Activated CD4-positive, alpha-beta T cell treated with anti-CD3 and anti-CD28 coated beads for 36 hours (primary cell): ENCODE measurements around the gene DGCR8. TPM values are rescaled to one million over a fixed set of nuclear protein-coding genes. Genes with fewer than 3 reads are reported as not detected.

ENCODE experiments used
- ATAC-seq: fragments of 200-7000 bp; cut with Tn5 transposase; one replicate; pipeline ENCODE4 v1.10.0; 2021; ENCODE audit warnings: mild to moderate bottlenecking, moderate library complexity
- CTCF ChIA-PET: fragments of 350-600 bp; sonication (Branson Sonifier 250); formaldehyde crosslinking; loops from one replicate; lab custom pipeline; 2021; ENCODE audit warnings: antibody characterized with exemption; lab: Charles Lee
- POLR2A ChIA-PET: fragments of 350-600 bp; sonication (Branson Sonifier 250); formaldehyde crosslinking; loops from one replicate; lab custom pipeline; 2021; ENCODE audit warnings: antibody characterized with exemption, inconsistent platforms; lab: Charles Lee
- DNase-seq: peaks from one replicate; pipeline ENCODE4 v3.0.0-alpha.2; 2020
- H3K27ac Mint-ChIP-seq: one replicate; pipeline ENCODE4 v1.8.0; 2021; ENCODE audit warnings: mixed read lengths
- H3K27me3 Mint-ChIP-seq: one replicate; pipeline ENCODE4 v1.8.0; 2021; ENCODE audit warnings: mixed read lengths
- H3K36me3 Mint-ChIP-seq: one replicate; pipeline ENCODE4 v1.8.0; 2021; ENCODE audit warnings: low read depth, mixed read lengths
- H3K4me1 Mint-ChIP-seq: one replicate; pipeline ENCODE4 v1.8.0; 2021; ENCODE audit warnings: mixed read lengths
- H3K4me3 Mint-ChIP-seq: one replicate; pipeline ENCODE4 v1.8.0; 2021; ENCODE audit warnings: mild to moderate bottlenecking, moderate library complexity, mixed read lengths
- H3K9me3 Mint-ChIP-seq: one replicate; pipeline ENCODE4 v1.8.0; 2021; ENCODE audit warnings: low read depth, mixed read lengths
- intact Hi-C, 2 experiments: fragments of 100-400 bp; cut with DNase I in 1 of 2; cut with micrococcal nuclease in 1 of 2; formaldehyde crosslinking; loops; one replicate each; pipeline versions ENCODE4 v1.14.2 to v1.15.1; 2022 to 2024; cut with DNase I, micrococcal nuclease
- total RNA-seq, 2 experiments: library from RNA; stranded (reverse); gene quantifications; one replicate each; pipeline ENCODE4 v1.2.3, GENCODE V29; 2021

The DGCR8 gene
- total RNA-seq, 2 experiments from 2014 or later: 31.8 to 32.3 TPM

GRCh38 chr22:20145832-20146223 is 65.8 kb downstream of the DGCR8 start:
- POLR2A ChIA-PET: no interaction called here
- ATAC-seq (no peak), DNase-seq (no peak)
- no peaks in the 10 kb centered on the region for H3K27me3 Mint-ChIP-seq
- H3K4me1 Mint-ChIP-seq: peaks cover 2% of the 10 kb centered on the region
- no peak overlapping the region for H3K4me3 Mint-ChIP-seq
- H3K9me3 Mint-ChIP-seq: no peaks in the 10 kb centered on the region
- no peak overlapping the region for H3K27ac Mint-ChIP-seq
- H3K36me3 Mint-ChIP-seq: no peaks in the 10 kb centered on the region
- intact Hi-C loops: no loop called here
- CTCF ChIA-PET: no interaction called here

- ATAC-seq: no peak
- Mint-ChIP-seq H3K27ac (no peak overlapping the region), H3K4me1 (peaks cover 2% of the 10 kb centered on the region), H3K27me3 (no peaks in the 10 kb centered on the region), H3K9me3 (no peaks in the 10 kb centered on the region), H3K36me3 (no peaks in the 10 kb centered on the region), H3K4me3 (no peak overlapping the region)
- intact Hi-C loops: no loop called here
- ChIA-PET POLR2A (no interaction called here), CTCF (no interaction called here)
- no peak for DNase-seq
Measured at GRCh38 chr22:20146777-20147176, 66.7 kb downstream of the DGCR8 start.

- CTCF ChIA-PET: no interaction called here
- intact Hi-C loops: no loop called here
- no peak overlapping the region for H3K27ac Mint-ChIP-seq
Measured at GRCh38 chr22:20147237-20147988, 67.4 kb downstream of the DGCR8 start.

GRCh38 chr22:20148414-20148813 is 68.4 kb downstream of the DGCR8 start:
- ChIA-PET POLR2A (no interaction called here), CTCF (no interaction called here)
- H3K36me3 Mint-ChIP-seq: no peaks in the 10 kb centered on the region
- no peak for DNase-seq
- ATAC-seq: no peak
- no peaks in the 10 kb centered on the region for H3K9me3 Mint-ChIP-seq
- H3K4me1 Mint-ChIP-seq: peaks cover 2% of the 10 kb centered on the region
- no peak overlapping the region for H3K4me3 Mint-ChIP-seq
- intact Hi-C loops: no loop called here
- no peaks in the 10 kb centered on the region for H3K27me3 Mint-ChIP-seq
- H3K27ac Mint-ChIP-seq: no peak overlapping the region

More at GRCh38 chr22:20147237-20147988, 67.4 kb downstream of the DGCR8 start:
- ATAC-seq: no peak
- Mint-ChIP-seq H3K4me1 (peaks cover 2% of the 10 kb centered on the region), H3K4me3 (no peak overlapping the region), H3K9me3 (no peaks in the 10 kb centered on the region), H3K36me3 (no peaks in the 10 kb centered on the region), H3K27me3 (no peaks in the 10 kb centered on the region)
- POLR2A ChIA-PET: no interaction called here
- DNase-seq: no peak

GRCh38 chr22:20149257-20150250 is 69.5 kb downstream of the DGCR8 start:
- POLR2A ChIA-PET: no interaction called here
- Mint-ChIP-seq H3K4me3 (no peak overlapping the region), H3K4me1 (peaks cover 2% of the 10 kb centered on the region), H3K36me3 (no peaks in the 10 kb centered on the region), H3K27me3 (no peaks in the 10 kb centered on the region), H3K27ac (no peak overlapping the region), H3K9me3 (no peaks in the 10 kb centered on the region)
- CTCF ChIA-PET: no interaction called here
- ATAC-seq (no peak), DNase-seq (no peak)
- intact Hi-C loops: no loop called here

- ChIA-PET POLR2A (no interaction called here), CTCF (no interaction called here)
- Mint-ChIP-seq H3K27me3 (no peaks in the 10 kb centered on the region), H3K27ac (no peak within 1 kb of the TSS), H3K36me3 (no peaks in the 10 kb centered on the region), H3K4me3 (no peak within 1 kb of the TSS), H3K9me3 (no peaks in the 10 kb centered on the region), H3K4me1 (peaks cover 2% of the 10 kb centered on the region)
- ATAC-seq (no peak), DNase-seq (no peak)
- intact Hi-C loops: no loop called here
Measured at GRCh38 chr22:20150381-20151275, 70.6 kb downstream of the DGCR8 start, which contains the start of gene CCDC188. Gene CCDC188, minus strand, starts transcription at chr22:20151055. Its CDS starts 69 bp downstream, at chr22:20150986.

- H3K27me3 Mint-ChIP-seq: no peaks in the 10 kb centered on the region
- peaks cover 2% of the 10 kb centered on the region for H3K4me1 Mint-ChIP-seq
- H3K4me3 Mint-ChIP-seq: no peak overlapping the region
- intact Hi-C loops: no loop called here
- DNase-seq (no peak), ATAC-seq (no peak)
- ChIA-PET POLR2A (no interaction called here), CTCF (no interaction called here)
- H3K9me3 Mint-ChIP-seq: no peaks in the 10 kb centered on the region
- no peaks in the 10 kb centered on the region for H3K36me3 Mint-ChIP-seq
- no peak overlapping the region for H3K27ac Mint-ChIP-seq
Measured at GRCh38 chr22:20151276-20151588, 71.2 kb downstream of the DGCR8 start.

- intact Hi-C loops: no loop called here
- no peaks in the 10 kb centered on the region for H3K9me3 Mint-ChIP-seq
- H3K36me3 Mint-ChIP-seq: no peaks in the 10 kb centered on the region
- H3K27ac Mint-ChIP-seq: no peak overlapping the region
- POLR2A ChIA-PET: no interaction called here
- ATAC-seq (no peak), DNase-seq (no peak)
- peaks cover 2% of the 10 kb centered on the region for H3K4me1 Mint-ChIP-seq
- no peak overlapping the region for H3K4me3 Mint-ChIP-seq
- no peaks in the 10 kb centered on the region for H3K27me3 Mint-ChIP-seq
- CTCF ChIA-PET: no interaction called here
Measured at GRCh38 chr22:20152464-20152890, 72.4 kb downstream of the DGCR8 start.

GRCh38 chr22:20153945-20154344 is 73.9 kb downstream of the DGCR8 start:
- Mint-ChIP-seq H3K4me3 (no peak overlapping the region), H3K9me3 (no peaks in the 10 kb centered on the region), H3K27ac (no peak overlapping the region), H3K4me1 (peaks cover 2% of the 10 kb centered on the region), H3K36me3 (no peaks in the 10 kb centered on the region), H3K27me3 (no peaks in the 10 kb centered on the region)
- ATAC-seq (no peak), DNase-seq (no peak)
- POLR2A ChIA-PET: interaction anchor here (0.6 kb wide), 1 partner anchor 111 kb away, joined by 3 read pairs; no protein-coding TSS in a partner anchor
- intact Hi-C loops: no loop called here
- CTCF ChIA-PET: interaction anchor here (0.7 kb wide), 1 partner anchor 129 kb away, joined by 4 read pairs; no protein-coding TSS in a partner anchor

GRCh38 chr22:20154602-20155187 is 74.7 kb downstream of the DGCR8 start:
- Mint-ChIP-seq H3K4me3 (no peak overlapping the region), H3K9me3 (no peaks in the 10 kb centered on the region), H3K27ac (no peak overlapping the region), H3K36me3 (no peaks in the 10 kb centered on the region), H3K27me3 (no peaks in the 10 kb centered on the region), H3K4me1 (peaks cover 2% of the 10 kb centered on the region)
- ATAC-seq: no peak
- ChIA-PET CTCF (interaction anchor here (1.0 kb wide), 1 partner anchor 24 kb away, joined by 3 read pairs; no protein-coding TSS in a partner anchor), POLR2A (no interaction called here)
- DNase-seq: peak; percentile 19
- intact Hi-C loops: loop anchor here in 1 of 2 experiments (5.0 kb wide), 1 partner anchor 113 kb away; the partner anchor contains the start of gene RTN4R
